ENCODE data around the gene SLC9A1. TPM values are rescaled to one million over a fixed set of nuclear protein-coding genes. Genes with fewer than 3 reads are reported as not detected.

SLC9A1 gene
- total RNA-seq, 1 donor, result 6.0 TPM

DNA sequence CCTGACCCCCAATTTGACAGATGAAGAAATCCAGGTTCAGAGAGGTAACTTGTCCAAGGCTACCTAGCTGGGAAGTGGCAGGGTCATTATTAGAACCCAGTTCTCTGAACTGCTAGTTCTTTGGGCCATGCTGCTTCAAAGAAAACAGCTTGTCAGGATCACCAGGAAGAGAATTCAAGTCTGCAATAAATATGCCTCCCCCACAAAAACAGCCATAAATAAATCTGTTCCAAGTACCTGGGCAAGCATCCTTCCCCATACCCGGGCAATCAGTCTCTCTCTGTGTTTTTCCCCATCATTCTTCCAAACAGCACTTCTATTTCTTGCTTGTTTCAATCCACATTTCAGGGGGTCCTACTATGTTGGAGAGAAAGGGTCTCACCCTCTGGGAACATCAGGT, 34.1 kb downstream of the SLC9A1 start:
- no peak for DNase-seq (ENCODE audit: low read depth)
- no peak for TF ChIP-seq CTCF (IDR thresholded peaks at IDR 0.05; ENCODE audit: insufficient read depth, low read depth, low read length)
- no peak overlapping the region for H3K4me3 ChIP-seq (ENCODE audit: low read depth, low read length)

- TF ChIP-seq CTCF (IDR thresholded peaks at IDR 0.05; ENCODE audit: insufficient read depth, low read depth, low read length), result no peak
- no peak for DNase-seq (ENCODE audit: low read depth)
- no peak overlapping the region for H3K4me3 ChIP-seq (ENCODE audit: low read depth, low read length)
Measured at GRCh38 chr1:27118440-27118689, 36.6 kb downstream of the SLC9A1 start.

DNA sequence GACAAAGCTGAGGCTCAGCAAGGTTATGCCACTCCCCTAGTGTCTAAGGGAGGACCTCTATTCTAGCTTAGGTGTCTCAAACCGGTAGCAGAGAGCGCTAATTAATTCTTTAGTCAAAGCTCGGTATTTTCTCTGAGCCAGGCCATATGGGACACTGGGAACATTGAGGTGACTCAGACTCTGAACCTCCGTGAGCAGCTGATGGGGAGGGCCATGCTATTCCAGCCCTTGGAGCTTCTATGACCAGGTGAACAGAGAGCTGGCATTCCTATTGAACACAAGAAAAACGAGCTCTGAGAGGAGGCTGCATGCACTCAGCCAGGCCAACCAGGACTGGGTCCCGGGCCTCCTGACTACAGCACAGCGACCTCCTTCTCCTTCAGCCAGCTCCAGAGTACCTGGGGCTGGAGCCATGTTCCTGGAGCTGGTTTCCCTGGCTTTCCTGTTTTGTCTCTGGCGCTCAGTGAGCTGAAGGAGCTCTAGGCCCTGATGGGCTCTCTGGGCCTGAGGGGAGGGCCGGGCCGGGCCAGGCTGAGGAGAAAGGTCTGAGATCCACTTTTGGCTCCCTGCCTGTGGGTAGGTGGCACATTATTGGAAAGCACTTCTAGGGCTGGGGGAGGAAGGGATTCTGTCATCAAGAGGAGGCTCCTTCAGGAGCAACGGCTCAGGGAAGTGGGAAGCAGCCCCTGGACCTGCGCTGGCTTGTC, 37.0 kb downstream of the SLC9A1 start:
- no peak for TF ChIP-seq CTCF (IDR thresholded peaks at IDR 0.05; ENCODE audit: insufficient read depth, low read depth, low read length)
- H3K4me3 ChIP-seq (ENCODE audit: low read depth, low read length), result no peak overlapping the region
- no peak for DNase-seq (ENCODE audit: low read depth)

DNA sequence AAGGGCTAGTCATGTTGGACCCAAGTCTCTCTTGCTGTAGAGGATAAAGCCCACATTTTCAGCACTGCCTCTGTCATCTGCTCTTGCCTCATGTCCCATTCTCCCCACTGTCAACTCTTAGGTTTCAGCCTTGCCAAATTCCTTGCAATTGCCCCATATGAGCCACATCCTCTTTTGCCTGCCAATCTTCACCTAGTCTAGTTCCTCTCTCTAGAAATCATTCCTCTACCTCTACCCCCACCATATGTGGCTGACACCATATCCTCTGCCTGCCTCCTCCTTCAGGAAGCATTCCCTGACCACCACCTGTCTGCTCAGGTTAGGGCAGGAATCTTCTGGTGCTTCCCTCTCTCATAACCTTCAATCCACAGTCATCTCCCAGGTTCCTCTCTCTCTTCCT, 38.2 kb downstream of the SLC9A1 start:
- no peak for TF ChIP-seq CTCF (IDR thresholded peaks at IDR 0.05; ENCODE audit: insufficient read depth, low read depth, low read length)
- no peak for DNase-seq (ENCODE audit: low read depth)
- H3K4me3 ChIP-seq (ENCODE audit: low read depth, low read length), result no peak overlapping the region

DNA sequence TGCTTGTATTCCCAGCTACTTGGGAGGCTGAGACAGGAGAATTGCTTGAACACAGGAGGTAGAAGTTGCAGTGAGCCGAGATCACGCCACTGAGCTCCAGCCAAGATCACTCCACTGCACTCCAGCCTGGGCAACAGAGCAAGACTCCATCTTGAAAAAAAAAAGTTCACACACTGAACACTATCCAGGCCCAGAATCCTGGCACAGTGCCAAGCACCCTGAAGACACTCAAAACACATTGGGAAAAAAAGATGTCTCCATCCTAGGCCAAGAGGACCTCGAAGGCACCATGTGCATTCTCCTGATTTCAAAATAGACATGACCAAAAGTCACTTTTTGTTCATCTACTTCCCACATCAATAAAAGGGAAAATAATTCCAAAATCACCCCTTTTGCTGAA, 38.7 kb downstream of the SLC9A1 start:
- no peak for TF ChIP-seq CTCF (IDR thresholded peaks at IDR 0.05; ENCODE audit: insufficient read depth, low read depth, low read length)
- H3K4me3 ChIP-seq (ENCODE audit: low read depth, low read length), result no peak overlapping the region
- peak; percentile 56 for DNase-seq (ENCODE audit: low read depth)

DNA sequence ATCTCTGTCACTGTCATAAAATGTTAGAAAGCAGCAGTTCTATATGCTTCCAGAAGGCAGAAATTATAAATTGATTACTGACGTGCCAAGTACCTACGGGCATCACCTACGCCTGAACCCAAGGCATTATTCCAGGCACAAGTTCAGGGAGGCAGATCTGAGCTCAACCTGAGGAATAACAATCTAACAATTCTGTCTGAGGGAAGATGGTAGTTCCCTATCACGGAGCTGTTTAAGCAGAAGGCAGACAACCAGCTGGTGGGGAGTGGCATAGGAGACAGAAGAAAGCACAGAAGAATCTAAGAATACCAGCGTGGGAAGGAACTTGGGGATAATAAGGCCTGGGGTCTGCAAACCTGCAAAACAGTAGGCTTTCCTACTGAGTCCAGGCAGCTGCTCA, 40.4 kb downstream of the SLC9A1 start:
- no peak overlapping the region for H3K4me3 ChIP-seq (ENCODE audit: low read depth, low read length)
- no peak for DNase-seq (ENCODE audit: low read depth)
- TF ChIP-seq CTCF (IDR thresholded peaks at IDR 0.05; ENCODE audit: insufficient read depth, low read depth, low read length), result no peak

- no peak for TF ChIP-seq CTCF (IDR thresholded peaks at IDR 0.05; ENCODE audit: insufficient read depth, low read depth, low read length)
- no peak overlapping the region for H3K4me3 ChIP-seq (ENCODE audit: low read depth, low read length)
- no peak for DNase-seq (ENCODE audit: low read depth)
Measured at GRCh38 chr1:27113861-27114260, 41.1 kb downstream of the SLC9A1 start.
